UCSD-AML1 (cell line): Measurements from ENCODE around the gene TENM4.
A peak's percentile ranks its signal among the peaks of the same experiment; 100 is the strongest.

ENCODE experiments used
- DNase-seq: peaks from one replicate; lab custom pipeline; 2025; ENCODE audit not compliant: unreplicated experiment; lab: John Stamatoyannopoulos, UW

The TENM4 gene

GRCh38 chr11:78802058-78802761 lies 638.6 kb downstream of the TENM4 start:
- no peak for DNase-seq

- no peak for DNase-seq
Observed at GRCh38 chr11:78801161-78801884, 639.5 kb downstream of the TENM4 start.

- no peak for DNase-seq
Observed at GRCh38 chr11:78800756-78801155, 640.1 kb downstream of the TENM4 start.

- no peak for DNase-seq
Observed at GRCh38 chr11:78800096-78800690, 640.6 kb downstream of the TENM4 start.

- peak; percentile 58 for DNase-seq
Observed at GRCh38 chr11:78798663-78799062, 642.2 kb downstream of the TENM4 start.

- no peak for DNase-seq
Observed at GRCh38 chr11:78797559-78797958, 643.3 kb downstream of the TENM4 start.

GRCh38 chr11:78796956-78797355 lies 643.9 kb downstream of the TENM4 start:
- no peak for DNase-seq

- DNase-seq: no peak
Observed at GRCh38 chr11:78795621-78796261, 645.1 kb downstream of the TENM4 start.

- no peak for DNase-seq
Observed at GRCh38 chr11:78791964-78792363, 648.9 kb downstream of the TENM4 start.

- DNase-seq: no peak
Observed at GRCh38 chr11:78791254-78791653, 649.6 kb downstream of the TENM4 start.

- no peak for DNase-seq
Observed at GRCh38 chr11:78790784-78791183, 650.0 kb downstream of the TENM4 start.

- DNase-seq: no peak
Observed at GRCh38 chr11:78789375-78789774, 651.5 kb downstream of the TENM4 start.

GRCh38 chr11:78788533-78788932 lies 652.3 kb downstream of the TENM4 start:
- no peak for DNase-seq

- DNase-seq: no peak
Observed at GRCh38 chr11:78787696-78788095, 653.1 kb downstream of the TENM4 start.

- DNase-seq: no peak
Observed at GRCh38 chr11:78786746-78787145, 654.1 kb downstream of the TENM4 start.

GRCh38 chr11:78786086-78786485 lies 654.7 kb downstream of the TENM4 start:
- DNase-seq: no peak

- no peak for DNase-seq
Observed at GRCh38 chr11:78784321-78785061, 656.3 kb downstream of the TENM4 start.

GRCh38 chr11:78783846-78784245 lies 657.0 kb downstream of the TENM4 start:
- DNase-seq: no peak

- DNase-seq: no peak
Observed at GRCh38 chr11:78783301-78783700, 657.5 kb downstream of the TENM4 start.

- DNase-seq: no peak
Observed at GRCh38 chr11:78782725-78783124, 658.1 kb downstream of the TENM4 start.

- no peak for DNase-seq
Observed at GRCh38 chr11:78780889-78781288, 659.9 kb downstream of the TENM4 start.
